K562 (cell line): ENCODE measurements around the gene CSN3. TPM values are rescaled to one million over a fixed set of nuclear protein-coding genes. Genes with fewer than 3 reads are reported as not detected.

Experiments used
- polyA plus RNA-seq, 8 experiments: library from polyadenylated mRNA; depleted of rRNA in 4 of 8; stranded (reverse) in 5 of 8; unstranded in 3 of 8; fragments of >200 nt; fragmentation: Nextera tagmentation in 2 of 8; fragmentation: Illumina TruSeq in 1 of 8; extraction: Ambion mirVana in 2 of 8; extraction: Trizol in 1 of 8; gene quantifications; 2 replicates each; pipeline versions ENCODE4 v1.2.1 to v1.2.3, GENCODE V29; 2011 to 2014; ENCODE audit warnings: inconsistent platforms in 1 of 8, missing spikeins in 1 of 8
- total RNA-seq, 7 experiments: library from RNA; depleted of rRNA in 6 of 7; stranded (reverse); fragments of >200 nt in 6 of 7; fragmentation: Illumina TruSeq in 2 of 7; extraction: Trizol in 2 of 7; gene quantifications; 2 replicates each; pipeline versions ENCODE4 v1.2.1 to v1.2.3, GENCODE V29; 2011 to 2021; ENCODE audit warnings: low replicate concordance in 1 of 7
- TF ChIP-seq, protein P1 (sequence below): sonication (generic); formaldehyde crosslinking; IDR thresholded peaks from 2 replicates; pipeline ENCODE4 v1.8.0; 2023; ENCODE audit warnings: mild to moderate bottlenecking, missing genetic modification reagents
- TF ChIP-seq, protein P2 (sequence below): fragments of 450-650 bp; IDR thresholded peaks from 2 replicates; pipeline ENCODE4 v1.6.1; 2017; ENCODE audit warnings: antibody characterized with exemption, mild to moderate bottlenecking

The CSN3 gene
- total and polyA plus RNA-seq, 9 of the 15 experiments (the other 6 are each of a cell fraction or from before 2014, with no cell fraction given) = not detected

DNA sequence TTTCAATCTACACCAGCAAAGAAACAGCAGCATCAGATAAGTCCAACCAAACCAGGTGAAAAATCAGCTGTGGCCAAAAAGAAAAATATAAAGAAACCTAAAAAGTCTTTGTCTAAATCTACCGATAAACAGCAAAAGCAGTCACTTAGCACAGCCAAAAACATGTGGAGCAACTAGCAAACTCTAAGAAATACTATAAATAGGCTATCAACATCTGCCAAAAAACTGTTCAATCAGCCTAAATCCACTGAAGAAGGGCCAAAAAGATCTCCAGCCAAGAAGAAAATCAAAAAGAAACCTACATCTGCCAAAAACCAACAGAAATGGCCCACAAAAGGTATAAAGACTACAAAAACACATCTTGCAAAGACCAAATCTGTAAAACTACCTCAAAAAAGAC is 55.7 kb downstream of the CSN3 start (continued):
- TF ChIP-seq, protein P1, sequence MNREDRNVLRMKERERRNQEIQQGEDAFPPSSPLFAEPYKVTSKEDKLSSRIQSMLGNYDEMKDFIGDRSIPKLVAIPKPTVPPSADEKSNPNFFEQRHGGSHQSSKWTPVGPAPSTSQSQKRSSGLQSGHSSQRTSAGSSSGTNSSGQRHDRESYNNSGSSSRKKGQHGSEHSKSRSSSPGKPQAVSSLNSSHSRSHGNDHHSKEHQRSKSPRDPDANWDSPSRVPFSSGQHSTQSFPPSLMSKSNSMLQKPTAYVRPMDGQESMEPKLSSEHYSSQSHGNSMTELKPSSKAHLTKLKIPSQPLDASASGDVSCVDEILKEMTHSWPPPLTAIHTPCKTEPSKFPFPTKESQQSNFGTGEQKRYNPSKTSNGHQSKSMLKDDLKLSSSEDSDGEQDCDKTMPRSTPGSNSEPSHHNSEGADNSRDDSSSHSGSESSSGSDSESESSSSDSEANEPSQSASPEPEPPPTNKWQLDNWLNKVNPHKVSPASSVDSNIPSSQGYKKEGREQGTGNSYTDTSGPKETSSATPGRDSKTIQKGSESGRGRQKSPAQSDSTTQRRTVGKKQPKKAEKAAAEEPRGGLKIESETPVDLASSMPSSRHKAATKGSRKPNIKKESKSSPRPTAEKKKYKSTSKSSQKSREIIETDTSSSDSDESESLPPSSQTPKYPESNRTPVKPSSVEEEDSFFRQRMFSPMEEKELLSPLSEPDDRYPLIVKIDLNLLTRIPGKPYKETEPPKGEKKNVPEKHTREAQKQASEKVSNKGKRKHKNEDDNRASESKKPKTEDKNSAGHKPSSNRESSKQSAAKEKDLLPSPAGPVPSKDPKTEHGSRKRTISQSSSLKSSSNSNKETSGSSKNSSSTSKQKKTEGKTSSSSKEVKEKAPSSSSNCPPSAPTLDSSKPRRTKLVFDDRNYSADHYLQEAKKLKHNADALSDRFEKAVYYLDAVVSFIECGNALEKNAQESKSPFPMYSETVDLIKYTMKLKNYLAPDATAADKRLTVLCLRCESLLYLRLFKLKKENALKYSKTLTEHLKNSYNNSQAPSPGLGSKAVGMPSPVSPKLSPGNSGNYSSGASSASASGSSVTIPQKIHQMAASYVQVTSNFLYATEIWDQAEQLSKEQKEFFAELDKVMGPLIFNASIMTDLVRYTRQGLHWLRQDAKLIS (CRISPR knock-in tag) = no peak
- TF ChIP-seq, protein P2, sequence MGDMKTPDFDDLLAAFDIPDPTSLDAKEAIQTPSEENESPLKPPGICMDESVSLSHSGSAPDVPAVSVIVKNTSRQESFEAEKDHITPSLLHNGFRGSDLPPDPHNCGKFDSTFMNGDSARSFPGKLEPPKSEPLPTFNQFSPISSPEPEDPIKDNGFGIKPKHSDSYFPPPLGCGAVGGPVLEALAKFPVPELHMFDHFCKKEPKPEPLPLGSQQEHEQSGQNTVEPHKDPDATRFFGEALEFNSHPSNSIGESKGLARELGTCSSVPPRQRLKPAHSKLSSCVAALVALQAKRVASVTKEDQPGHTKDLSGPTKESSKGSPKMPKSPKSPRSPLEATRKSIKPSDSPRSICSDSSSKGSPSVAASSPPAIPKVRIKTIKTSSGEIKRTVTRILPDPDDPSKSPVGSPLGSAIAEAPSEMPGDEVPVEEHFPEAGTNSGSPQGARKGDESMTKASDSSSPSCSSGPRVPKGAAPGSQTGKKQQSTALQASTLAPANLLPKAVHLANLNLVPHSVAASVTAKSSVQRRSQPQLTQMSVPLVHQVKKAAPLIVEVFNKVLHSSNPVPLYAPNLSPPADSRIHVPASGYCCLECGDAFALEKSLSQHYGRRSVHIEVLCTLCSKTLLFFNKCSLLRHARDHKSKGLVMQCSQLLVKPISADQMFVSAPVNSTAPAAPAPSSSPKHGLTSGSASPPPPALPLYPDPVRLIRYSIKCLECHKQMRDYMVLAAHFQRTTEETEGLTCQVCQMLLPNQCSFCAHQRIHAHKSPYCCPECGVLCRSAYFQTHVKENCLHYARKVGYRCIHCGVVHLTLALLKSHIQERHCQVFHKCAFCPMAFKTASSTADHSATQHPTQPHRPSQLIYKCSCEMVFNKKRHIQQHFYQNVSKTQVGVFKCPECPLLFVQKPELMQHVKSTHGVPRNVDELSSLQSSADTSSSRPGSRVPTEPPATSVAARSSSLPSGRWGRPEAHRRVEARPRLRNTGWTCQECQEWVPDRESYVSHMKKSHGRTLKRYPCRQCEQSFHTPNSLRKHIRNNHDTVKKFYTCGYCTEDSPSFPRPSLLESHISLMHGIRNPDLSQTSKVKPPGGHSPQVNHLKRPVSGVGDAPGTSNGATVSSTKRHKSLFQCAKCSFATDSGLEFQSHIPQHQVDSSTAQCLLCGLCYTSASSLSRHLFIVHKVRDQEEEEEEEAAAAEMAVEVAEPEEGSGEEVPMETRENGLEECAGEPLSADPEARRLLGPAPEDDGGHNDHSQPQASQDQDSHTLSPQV = no peak
